ENCODE results near the gene SPATA12. TPM values are rescaled to one million over a fixed set of nuclear protein-coding genes. Genes with fewer than 3 reads are reported as not detected.
A peak's percentile ranks its signal among the peaks of the same experiment; 100 is the strongest.

SPATA12 gene
- total RNA-seq, 1 experiment from 2014 or later: 0.22 TPM

DNA sequence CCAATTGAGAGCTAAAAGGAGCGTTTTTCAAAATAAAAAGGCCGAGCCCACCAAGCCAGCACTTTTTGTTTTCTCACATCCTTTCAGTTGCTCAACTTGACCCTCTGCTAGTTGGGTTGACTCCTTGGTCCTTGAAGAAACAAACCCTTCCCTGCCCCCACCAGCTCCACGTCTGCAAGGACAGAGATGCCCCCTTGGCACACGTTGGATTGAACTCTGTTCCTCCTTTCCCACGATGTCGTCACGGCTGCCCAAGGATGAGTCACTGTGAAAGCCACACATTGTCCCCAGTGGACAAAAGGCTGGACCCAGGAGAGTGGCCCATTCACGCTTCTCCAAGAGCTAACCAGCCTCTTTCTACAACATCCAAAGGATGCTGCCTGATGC is 43.0 kb upstream of the SPATA12 start:
- Histone ChIP-seq H3K4ac (ENCODE audit: low read depth, low read length) (no peak overlapping the region), H2BK120ac (ENCODE audit: low read depth, low read length, poor library complexity, severe bottlenecking) (no peak overlapping the region), H2AK5ac (ENCODE audit: insufficient read length, low read length) (no peak overlapping the region), H4K8ac (replicated peaks; ENCODE audit: insufficient read length, low read depth, low read length) (no peak overlapping the region), H3K4me2 (ENCODE audit: insufficient read depth, insufficient read length, low read length) (no peak overlapping the region), H4K91ac (ENCODE audit: insufficient read length, low read depth, low read length) (no peak overlapping the region), H2BK15ac (ENCODE audit: low read depth, low read length) (no peak overlapping the region), H3K9ac (ENCODE audit: extremely low read depth, insufficient read length, low read length) (no peak overlapping the region), H2BK20ac (ENCODE audit: low read depth, low read length, poor library complexity, severe bottlenecking) (no peak overlapping the region), H3K27me3 (ENCODE audit: insufficient read depth, low read length) (no peaks in the 10 kb centered on the region), H2BK12ac (ENCODE audit: insufficient read length, low read depth, low read length) (no peak overlapping the region), H4K20me1 (ENCODE audit: control insufficient read depth, insufficient read depth, insufficient read length) (no peaks in the 10 kb centered on the region), H3K23me2 (ENCODE audit: insufficient read length, low read depth, low read length, poor library complexity, severe bottlenecking) (no peaks in the 10 kb centered on the region), H3K14ac (ENCODE audit: insufficient read depth, low read length) (no peak overlapping the region), H3K23ac (ENCODE audit: insufficient read length, low read depth, low read length) (no peak overlapping the region), H3K27ac (ENCODE audit: insufficient read length, low read depth, low read length) (no peak overlapping the region), H3K18ac (ENCODE audit: insufficient read length, low read depth, low read length) (no peak overlapping the region), H2AFZ (ENCODE audit: low read length) (no peak overlapping the region), H3T11ph (ENCODE audit: low read length) (no peak overlapping the region), H4K5ac (ENCODE audit: insufficient read length, low read depth, low read length) (no peak overlapping the region), H3K9me3 (ENCODE audit: control insufficient read depth, low read depth, low read length) (no peaks in the 10 kb centered on the region), H3K79me2 (ENCODE audit: insufficient read depth, low read length) (no peaks in the 10 kb centered on the region), H3K4me1 (ENCODE audit: insufficient read depth, low read length) (peaks cover 19% of the 10 kb centered on the region; the same call in 1 of the 2 replicates), H3K56ac (ENCODE audit: insufficient read length, low read depth, low read length) (no peak overlapping the region), H2BK5ac (ENCODE audit: insufficient read length, low read length) (no peak overlapping the region), H3K79me1 (ENCODE audit: insufficient read depth, low read depth, low read length, poor library complexity, severe bottlenecking) (no peaks in the 10 kb centered on the region)
- peaks cover 33 to 35% of the 10 kb centered on the region in 2 experiments for H3K4me1 Mint-ChIP-seq
- H3K36me3 Mint-ChIP-seq (ENCODE audit: insufficient read depth in 1 of 3, low read depth in 3 of 3): peaks cover 4 to 8% (median 6%) of the 10 kb centered on the region in 3 experiments; a peak in 4 of 7 replicates
- H3K27ac Mint-ChIP-seq: peak overlapping the region in 2 of 3 experiments; percentile 56 to 90; a peak in 3 of 7 replicates
- no peak for DNase-seq
- no CpG with 5 or more reads among the region's 8 CpGs for WGBS (ENCODE audit: extremely low coverage, insufficient read length, low lambda C conversion rate)
- H3K4me3 Mint-ChIP-seq: no peak overlapping the region
- no peak for TF ChIP-seq CTCF (conservative IDR thresholded peaks at IDR 0.05)
- H3K9me3 Mint-ChIP-seq: peaks cover 0 to 8% of the 10 kb centered on the region in 2 experiments; a peak in 3 of 5 replicates
- no peaks in the 10 kb centered on the region for H3K27me3 Mint-ChIP-seq (ENCODE audit: low read depth)
